Kidney (tissue), 14 donors: Measurements from ENCODE around the gene SPOP. TPM values are rescaled to one million over a fixed set of nuclear protein-coding genes. Genes with fewer than 3 reads are reported as not detected.

Experiments used
- DNase-seq, 5 donors: peaks; one replicate each; pipeline ENCODE4 v3.0.0-alpha.2; 2013 to 2020
- FAIRE-seq: peaks from 2 replicates; lab custom pipeline; 2012; peaks lifted over from hg19 to GRCh38; lab: Jason Lieb, UNC
- H3K27ac ChIP-seq, 2 donors: one replicate each; pipeline ENCODE4 v1.7.0; 2013; ENCODE audit warnings: low read depth in 2 of 2, low read length in 2 of 2, inconsistent platforms in 1 of 2
- H3K27me3 ChIP-seq: one replicate; pipeline ENCODE4 v1.7.1; 2013; ENCODE audit warnings: low read length, inconsistent platforms; ENCODE audit not compliant: control insufficient read depth, insufficient read depth
- H3K36me3 ChIP-seq, 3 donors: one replicate each; pipeline versions ENCODE4 v1.7.0 to v1.7.1; 2013; ENCODE audit warnings: low read length in 3 of 3, control low read depth in 1 of 3, inconsistent platforms in 1 of 3; ENCODE audit not compliant: insufficient read depth in 3 of 3, control insufficient read depth in 2 of 3
- H3K4me1 ChIP-seq, 3 donors: one replicate each; pipeline versions ENCODE4 v1.7.0 to v1.7.1; 2013; ENCODE audit warnings: low read length in 3 of 3, inconsistent platforms in 1 of 3, low read depth in 1 of 3; ENCODE audit not compliant: control insufficient read depth in 2 of 3, insufficient read depth in 2 of 3
- H3K4me3 ChIP-seq, 3 donors: one replicate each; pipeline versions ENCODE4 v1.7.0 to v1.8.1; 2013; ENCODE audit warnings: low read length in 3 of 3, control low read depth in 1 of 3, inconsistent platforms in 1 of 3
- H3K9ac ChIP-seq, 3 donors: one replicate each; pipeline versions ENCODE4 v1.7.0 to v1.7.1; 2013; ENCODE audit warnings: low read length in 3 of 3, control low read depth in 1 of 3, inconsistent platforms in 1 of 3
- H3K9me3 ChIP-seq, 3 donors: one replicate each; pipeline versions ENCODE4 v1.7.0 to v1.7.1; 2013; ENCODE audit warnings: low read length in 3 of 3, control low read depth in 1 of 3, inconsistent platforms in 1 of 3; ENCODE audit not compliant: control insufficient read depth in 2 of 3, insufficient read depth in 1 of 3
- CTCF ChIP-seq: IDR thresholded peaks from 3 replicates; pipeline ENCODE4 v1.5.1; 2012; ENCODE audit warnings: mild to moderate bottlenecking, moderate library complexity, borderline replicate concordance; ENCODE audit not compliant: insufficient read depth; ENCODE audit errors: extremely low read depth
- intact Hi-C: fragments of 100-400 bp; cut with DNase I; formaldehyde crosslinking; loops from one replicate; pipeline ENCODE4 v1.11.1; 2022
- polyA plus RNA-seq: library from polyadenylated mRNA; stranded (reverse); fragments of 350-450 nt; fragmentation: Illumina TruSeq; extraction: RNeasy Lipid Tissue Mini Kit (QIAGEN cat#74804); gene quantifications from one replicate; pipeline ENCODE4 v1.2.3, GENCODE V29; 2014; ENCODE audit warnings: low read depth, low replicate concordance; ENCODE audit not compliant: insufficient read depth
- total RNA-seq: library from RNA; stranded (reverse); fragmentation: NEBNext Ultra II Directional; extraction: Animal tissue kit (Norgen Biotek cat#: 25700); gene quantifications from one replicate; pipeline ENCODE4 v1.2.1, GENCODE V29; 2021
- donor health status: control.
- donor health status: control.
- donor health status: control.
- donor health status: control.
- donor health status: control.
- donor health status: DM: yes; HTN: yes; CAD: no.
- donor health status: Normal renal cell carcinoma (clear cell type).

SPOP gene
- total and polyA plus RNA-seq, 2 donors from 2014 or later = 28.2 to 73.8 TPM

- DNase-seq = no peak
- Histone ChIP-seq H3K9me3 (no peaks in the 10 kb centered on the region), H3K9ac (no peak overlapping the region), H3K4me1 (no peaks in the 10 kb centered on the region), H3K27me3 (no peaks in the 10 kb centered on the region), H3K4me3 (no peak overlapping the region), H3K27ac (no peak overlapping the region), H3K36me3 (peaks cover 0 to 3% (median 0%) of the 10 kb centered on the region in 3 donors)
- no peak for TF ChIP-seq CTCF
- intact Hi-C loops = no loop called here
- FAIRE-seq = no peak
Observed at GRCh38 chr17:49588726-49589576, 88.9 kb downstream of the SPOP start.

GRCh38 chr17:49588312-49588711 is 89.6 kb downstream of the SPOP start:
- DNase-seq (peak in 1 of 5 donors; percentile 7), FAIRE-seq (no peak)
- intact Hi-C loops = no loop called here
- H3K9ac ChIP-seq = no peak overlapping the region
- no peak for TF ChIP-seq CTCF
- H3K36me3 ChIP-seq = peaks cover 0 to 3% (median 0%) of the 10 kb centered on the region in 3 donors
- no peak overlapping the region for H3K4me3 ChIP-seq
- no peaks in the 10 kb centered on the region for H3K27me3 ChIP-seq
- no peak overlapping the region for H3K27ac ChIP-seq
- no peaks in the 10 kb centered on the region for H3K4me1 ChIP-seq
- no peaks in the 10 kb centered on the region for H3K9me3 ChIP-seq

- Histone ChIP-seq H3K36me3 (no peaks in the 10 kb centered on the region), H3K27ac (no peak overlapping the region), H3K4me1 (no peaks in the 10 kb centered on the region), H3K9me3 (no peaks in the 10 kb centered on the region), H3K4me3 (no peak overlapping the region), H3K9ac (no peak overlapping the region), H3K27me3 (no peaks in the 10 kb centered on the region)
- intact Hi-C loops = no loop called here
- FAIRE-seq = no peak
- TF ChIP-seq CTCF = no peak
- DNase-seq = no peak
Observed at GRCh38 chr17:49587366-49588073, 90.4 kb downstream of the SPOP start.
